ENCODE results near the gene SYNM. TPM values are rescaled to one million over a fixed set of nuclear protein-coding genes. Genes with fewer than 3 reads are reported as not detected.

SYNM gene
- total RNA-seq, 1 experiment from 2014 or later, result 26.1 TPM

GRCh38 chr15:99174567-99175395 lies 69.9 kb downstream of the SYNM start:
- no peak for DNase-seq (ENCODE audit: low spot score)
- in situ Hi-C loops (cut with HindIII; ENCODE audit: low sequenced_read_pairs), result no loop called here

GRCh38 chr15:99176757-99177156 lies 71.9 kb downstream of the SYNM start:
- in situ Hi-C loops (cut with HindIII; ENCODE audit: low sequenced_read_pairs), result no loop called here
- DNase-seq (ENCODE audit: low spot score), result no peak

- DNase-seq (ENCODE audit: low spot score), result no peak
- in situ Hi-C loops (cut with HindIII; ENCODE audit: low sequenced_read_pairs), result no loop called here
These were observed 72.8 kb downstream of the SYNM start for GRCh38 chr15:99177679-99178078.

- DNase-seq (ENCODE audit: low spot score), result no peak
- in situ Hi-C loops (cut with HindIII; ENCODE audit: low sequenced_read_pairs), result no loop called here
These were observed 75.4 kb downstream of the SYNM start for GRCh38 chr15:99180086-99180963.

GRCh38 chr15:99180964-99181306 lies 76.1 kb downstream of the SYNM start:
- no peak for DNase-seq (ENCODE audit: low spot score)
- in situ Hi-C loops (cut with HindIII; ENCODE audit: low sequenced_read_pairs), result no loop called here

- in situ Hi-C loops (cut with HindIII; ENCODE audit: low sequenced_read_pairs), result no loop called here
- peak; percentile 1 for DNase-seq (ENCODE audit: low spot score)
These were observed 76.7 kb downstream of the SYNM start for GRCh38 chr15:99181545-99181971.

GRCh38 chr15:99182791-99183190 lies 77.9 kb downstream of the SYNM start:
- DNase-seq (ENCODE audit: low spot score), result no peak
- in situ Hi-C loops (cut with HindIII; ENCODE audit: low sequenced_read_pairs), result no loop called here

Other genes with a start within 250 kb of the SYNM start
- gene PGPEP1L, start 97.3 kb upstream of the SYNM start, total RNA-seq (2014; rRNA removed; shearing (Covaris generic)), result 0.51 and 0.68 TPM in 2 replicates
- 22.6 and 31.5 TPM in 2 replicates for gene TTC23, start 144.5 kb downstream of the SYNM start, total RNA-seq (2014; rRNA removed; shearing (Covaris generic))
- 31.8 and 67.0 TPM in 2 replicates for gene LRRC28, start 146.4 kb downstream of the SYNM start, total RNA-seq (2014; rRNA removed; shearing (Covaris generic))

All from G401 (cell line).